ENCODE data around the gene ROBO1.

- TF ChIP-seq CTCF (IDR thresholded peaks at IDR 0.05; ENCODE audit: borderline replicate concordance, extremely low read depth, low read length, poor library complexity, severe bottlenecking) (no peak), EZH2 (IDR thresholded peaks at IDR 0.05; ENCODE audit: borderline replicate concordance, low read depth, low read length, severe bottlenecking) (no peak)
Measured at GRCh38 chr3:78742041-78742440, 1025.8 kb downstream of the ROBO1 start.
